Left renal cortex interstitium (tissue), 4 donors: ENCODE data around the gene HDGFL3. TPM values are rescaled to one million over a fixed set of nuclear protein-coding genes. Genes with fewer than 3 reads are reported as not detected.

Source experiments
- DNase-seq, 4 donors: peaks; one replicate each; pipeline ENCODE4 v3.0.0-alpha.2; 2013; ENCODE audit warnings: low read depth in 4 of 4, low spot score in 2 of 4, missing footprints in 1 of 4
- polyA plus RNA-seq, 4 donors: library from polyadenylated mRNA; unstranded; fragments of 120-200 nt; gene quantifications; one replicate each; pipeline ENCODE4 v1.2.1, GENCODE V29; 2013; ENCODE audit not compliant: insufficient read length in 4 of 4

Gene HDGFL3
- polyA plus RNA-seq, 4 donors = 87.7 to 105 (median 95.5) TPM

- DNase-seq = no peak
Observed at GRCh38 chr15:83132861-83133523, 74.6 kb downstream of the HDGFL3 start.

- no peak for DNase-seq
Observed at GRCh38 chr15:83129791-83130190, 77.8 kb downstream of the HDGFL3 start.

GRCh38 chr15:83127547-83128150 lies 80.0 kb downstream of the HDGFL3 start:
- no peak for DNase-seq

GRCh38 chr15:83123529-83123928 lies 84.1 kb downstream of the HDGFL3 start:
- DNase-seq = no peak

GRCh38 chr15:83119968-83120581 lies 87.5 kb downstream of the HDGFL3 start:
- no peak for DNase-seq

GRCh38 chr15:83118968-83119367 lies 88.7 kb downstream of the HDGFL3 start:
- no peak for DNase-seq

GRCh38 chr15:83118291-83118827 lies 89.3 kb downstream of the HDGFL3 start:
- no peak for DNase-seq

GRCh38 chr15:83115831-83116565 lies 91.6 kb downstream of the HDGFL3 start:
- DNase-seq = no peak

- no peak for DNase-seq
Observed at GRCh38 chr15:83115410-83115809, 92.2 kb downstream of the HDGFL3 start.

- DNase-seq = no peak
Observed at GRCh38 chr15:83114856-83115255, 92.8 kb downstream of the HDGFL3 start.

- DNase-seq = no peak
Observed at GRCh38 chr15:83113881-83114674, 93.5 kb downstream of the HDGFL3 start.

- no peak for DNase-seq
Observed at GRCh38 chr15:83112956-83113299, 94.7 kb downstream of the HDGFL3 start.

GRCh38 chr15:83112233-83112955 lies 95.2 kb downstream of the HDGFL3 start:
- no peak for DNase-seq

GRCh38 chr15:83111149-83111548 lies 96.5 kb downstream of the HDGFL3 start:
- no peak for DNase-seq

- DNase-seq = no peak
Observed at GRCh38 chr15:83110381-83110780, 97.2 kb downstream of the HDGFL3 start.

GRCh38 chr15:83109532-83109931 lies 98.1 kb downstream of the HDGFL3 start:
- no peak for DNase-seq

- no peak for DNase-seq
Observed at GRCh38 chr15:83108266-83109219, 99.1 kb downstream of the HDGFL3 start.

GRCh38 chr15:83107841-83108181 lies 99.8 kb downstream of the HDGFL3 start:
- no peak for DNase-seq
